ENCODE measurements around the gene ADGRD2. TPM values are rescaled to one million over a fixed set of nuclear protein-coding genes. Genes with fewer than 3 reads are reported as not detected.

Gene ADGRD2
- total RNA-seq, 2 donors from 2014 or later, result not detected

DNA sequence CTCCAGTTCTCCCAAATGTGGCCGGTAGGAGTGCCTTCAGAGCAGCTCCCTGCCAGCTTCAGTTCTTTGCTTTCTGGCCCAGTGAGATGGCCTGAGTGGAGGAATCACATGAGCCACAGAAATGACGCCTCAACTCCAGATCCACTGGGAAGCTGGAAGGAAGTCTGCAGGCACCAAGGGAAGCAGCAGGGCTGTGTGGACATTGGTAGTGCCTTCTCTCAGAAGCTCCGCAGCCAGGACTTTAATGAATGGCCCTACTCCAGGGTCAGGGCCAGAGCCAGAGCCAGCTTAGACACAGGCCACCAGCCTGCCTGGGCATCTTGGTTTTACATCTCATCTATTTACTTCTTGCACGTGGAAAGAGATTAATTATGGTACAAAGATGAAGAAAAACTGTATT lies 23.0 kb upstream of the ADGRD2 start:
- ATAC-seq (ENCODE audit: insufficient number of reproducible peaks, low FRiP score, low read depth) (no peak), DNase-seq (ENCODE audit: low spot score) (no peak)
- no peaks in the 10 kb centered on the region for H3K4me1 ChIP-seq (ENCODE audit: control insufficient read depth in 1 of 2, low read depth in 2 of 2)

DNA sequence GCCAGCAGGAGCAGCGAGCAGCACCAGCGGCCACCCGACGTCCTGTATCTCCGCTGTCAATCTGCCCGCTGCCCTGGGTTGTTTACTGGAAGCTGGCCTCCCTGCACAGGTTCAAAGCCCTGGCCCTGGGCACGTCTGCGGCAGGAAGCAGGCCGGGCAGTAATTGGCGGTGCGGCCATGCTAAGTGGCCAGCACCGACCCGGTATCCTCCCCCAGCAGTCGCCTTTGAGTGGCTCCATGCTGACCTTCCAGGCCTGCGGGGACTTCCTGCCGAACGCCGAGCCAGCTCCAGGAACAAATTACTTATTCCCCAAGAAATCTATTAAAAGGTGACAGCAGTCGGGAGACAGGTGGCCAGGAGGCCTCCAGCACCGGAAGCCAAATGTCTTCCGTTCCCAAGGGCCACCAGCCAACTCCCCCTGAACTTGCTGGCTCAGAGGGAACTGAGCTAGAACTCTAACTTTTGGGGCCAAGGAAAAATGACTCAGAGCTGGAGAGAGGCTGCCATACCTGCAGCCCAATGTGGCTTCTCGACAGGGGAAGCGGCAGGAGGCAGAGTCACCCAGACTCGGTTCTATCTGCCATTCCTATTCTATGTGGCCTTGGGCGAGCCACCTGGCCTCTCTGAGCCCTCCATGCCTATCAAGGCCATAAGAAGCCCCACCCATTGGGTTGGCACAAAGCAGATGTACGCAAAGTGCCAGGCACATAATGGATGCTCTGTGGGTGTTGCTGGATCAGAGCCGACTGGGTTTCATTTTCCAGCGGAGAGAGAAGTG lies 21.3 kb upstream of the ADGRD2 start:
- TF ChIP-seq, protein P1, sequence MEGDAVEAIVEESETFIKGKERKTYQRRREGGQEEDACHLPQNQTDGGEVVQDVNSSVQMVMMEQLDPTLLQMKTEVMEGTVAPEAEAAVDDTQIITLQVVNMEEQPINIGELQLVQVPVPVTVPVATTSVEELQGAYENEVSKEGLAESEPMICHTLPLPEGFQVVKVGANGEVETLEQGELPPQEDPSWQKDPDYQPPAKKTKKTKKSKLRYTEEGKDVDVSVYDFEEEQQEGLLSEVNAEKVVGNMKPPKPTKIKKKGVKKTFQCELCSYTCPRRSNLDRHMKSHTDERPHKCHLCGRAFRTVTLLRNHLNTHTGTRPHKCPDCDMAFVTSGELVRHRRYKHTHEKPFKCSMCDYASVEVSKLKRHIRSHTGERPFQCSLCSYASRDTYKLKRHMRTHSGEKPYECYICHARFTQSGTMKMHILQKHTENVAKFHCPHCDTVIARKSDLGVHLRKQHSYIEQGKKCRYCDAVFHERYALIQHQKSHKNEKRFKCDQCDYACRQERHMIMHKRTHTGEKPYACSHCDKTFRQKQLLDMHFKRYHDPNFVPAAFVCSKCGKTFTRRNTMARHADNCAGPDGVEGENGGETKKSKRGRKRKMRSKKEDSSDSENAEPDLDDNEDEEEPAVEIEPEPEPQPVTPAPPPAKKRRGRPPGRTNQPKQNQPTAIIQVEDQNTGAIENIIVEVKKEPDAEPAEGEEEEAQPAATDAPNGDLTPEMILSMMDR (IDR thresholded peaks at IDR 0.05), result no peak

More for the DNA sequence above, 23.0 kb upstream of the ADGRD2 start:
- Histone ChIP-seq H3K9me3 (no peaks in the 10 kb centered on the region), H3K27ac (no peak overlapping the region), H3K36me3 (no peaks in the 10 kb centered on the region), H3K4me3 (no peak overlapping the region), H3K27me3 (replicated peaks; ENCODE audit: insufficient read depth) (no peaks in the 10 kb centered on the region)
- TF ChIP-seq, protein P1 (IDR thresholded peaks at IDR 0.05), result no peak

DNA sequence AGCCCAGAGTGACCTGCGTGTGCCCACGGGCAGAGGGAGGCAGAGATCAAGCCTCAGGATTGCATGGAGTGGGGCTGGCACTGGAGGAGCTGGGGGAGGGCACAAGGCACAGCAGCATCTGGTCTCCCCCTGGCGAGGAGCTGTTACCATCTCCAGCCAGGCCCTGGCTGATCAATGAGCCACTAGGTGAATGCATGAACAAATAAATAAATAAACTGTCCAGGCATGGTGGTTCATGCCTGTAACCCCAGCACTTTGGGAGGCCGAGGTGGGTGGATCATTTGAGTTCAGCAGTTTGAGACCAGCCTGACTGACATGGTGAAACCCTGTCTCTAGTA lies 20.8 kb upstream of the ADGRD2 start:
- no peak for ATAC-seq (ENCODE audit: insufficient number of reproducible peaks, low FRiP score, low read depth)
- TF ChIP-seq, protein P1 (IDR thresholded peaks at IDR 0.05), result no peak
- Histone ChIP-seq H3K4me1 (ENCODE audit: control insufficient read depth in 1 of 2, low read depth in 2 of 2) (no peaks in the 10 kb centered on the region), H3K4me3 (no peak overlapping the region), H3K9me3 (no peaks in the 10 kb centered on the region), H3K36me3 (no peaks in the 10 kb centered on the region), H3K27ac (no peak overlapping the region), H3K27me3 (replicated peaks; ENCODE audit: insufficient read depth) (no peaks in the 10 kb centered on the region)
- DNase-seq (ENCODE audit: low spot score), result no peak

More for the DNA sequence above, 21.3 kb upstream of the ADGRD2 start:
- no peaks in the 10 kb centered on the region for H3K36me3 ChIP-seq
- DNase-seq (ENCODE audit: low spot score) (no peak), ATAC-seq (ENCODE audit: insufficient number of reproducible peaks, low FRiP score, low read depth) (no peak)
- no peaks in the 10 kb centered on the region for H3K9me3 ChIP-seq
- no peaks in the 10 kb centered on the region for H3K27me3 ChIP-seq (replicated peaks; ENCODE audit: insufficient read depth)
- no peak overlapping the region for H3K4me3 ChIP-seq
- no peak overlapping the region for H3K27ac ChIP-seq
- no peaks in the 10 kb centered on the region for H3K4me1 ChIP-seq (ENCODE audit: control insufficient read depth in 1 of 2, low read depth in 2 of 2)

DNA sequence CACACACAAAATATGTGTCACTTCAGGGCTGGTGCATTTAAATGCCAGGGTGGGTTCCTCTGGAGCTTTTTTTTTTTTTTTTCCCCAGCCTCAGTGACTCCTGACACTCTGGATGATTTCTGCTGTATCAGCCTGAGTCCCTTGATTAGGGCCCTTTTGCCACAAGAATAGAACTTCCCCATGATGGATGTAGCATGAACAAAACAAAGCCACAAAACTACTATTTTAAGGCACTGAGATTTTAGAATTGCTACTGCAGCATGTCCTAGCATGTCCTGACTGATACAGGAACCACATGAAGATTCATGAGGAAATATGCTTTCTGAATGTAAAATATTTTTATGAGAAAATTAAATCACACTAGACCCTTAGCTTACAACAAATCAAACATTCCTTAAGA lies 13.9 kb upstream of the ADGRD2 start:
- Histone ChIP-seq H3K27ac (no peak overlapping the region), H3K4me3 (no peak overlapping the region), H3K36me3 (no peaks in the 10 kb centered on the region), H3K4me1 (ENCODE audit: control insufficient read depth in 1 of 2, low read depth in 2 of 2) (no peaks in the 10 kb centered on the region), H3K9me3 (no peaks in the 10 kb centered on the region), H3K27me3 (replicated peaks; ENCODE audit: insufficient read depth) (no peaks in the 10 kb centered on the region)
- ATAC-seq (ENCODE audit: insufficient number of reproducible peaks, low FRiP score, low read depth), result no peak
- no peak for DNase-seq (ENCODE audit: low spot score)
- TF ChIP-seq, protein P1 (IDR thresholded peaks at IDR 0.05), result no peak

DNA sequence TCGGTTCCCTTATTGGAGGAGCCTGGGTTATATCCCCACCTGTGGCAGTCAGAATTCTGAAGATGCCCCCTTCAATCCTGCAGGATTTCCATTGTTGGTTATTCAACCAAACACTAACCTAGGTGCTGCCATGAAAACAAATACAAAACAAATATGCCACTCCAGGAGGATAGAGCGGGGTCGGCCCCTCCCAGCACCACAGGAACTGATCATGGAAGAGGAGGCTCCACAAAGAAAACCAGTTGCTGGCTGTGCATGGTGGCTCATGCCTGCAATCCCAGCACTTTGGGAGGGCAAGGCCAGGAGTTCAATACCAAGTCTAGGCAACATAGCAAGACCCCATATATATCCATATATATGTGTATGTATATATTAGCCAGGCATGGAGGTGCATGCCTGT lies 13.2 kb upstream of the ADGRD2 start:
- H3K36me3 ChIP-seq, result no peaks in the 10 kb centered on the region
- H3K27me3 ChIP-seq (replicated peaks; ENCODE audit: insufficient read depth), result no peaks in the 10 kb centered on the region
- ATAC-seq (ENCODE audit: insufficient number of reproducible peaks, low FRiP score, low read depth), result no peak
- DNase-seq (ENCODE audit: low spot score), result no peak
- H3K4me3 ChIP-seq, result no peak overlapping the region
- TF ChIP-seq, protein P1 (IDR thresholded peaks at IDR 0.05), result no peak
- H3K4me1 ChIP-seq (ENCODE audit: control insufficient read depth in 1 of 2, low read depth in 2 of 2), result no peaks in the 10 kb centered on the region
- no peak overlapping the region for H3K27ac ChIP-seq
- no peaks in the 10 kb centered on the region for H3K9me3 ChIP-seq

Measured in thoracic aorta (tissue), 2 donors.